Stimulated activated CD4-positive, alpha-beta T cell treated with anti-CD3 and anti-CD28 coated beads, Interleukin-4, amount 100 ng/mL, for 48 hours (primary cell): ENCODE measurements around the gene FAM120C.

Experiments used
- DNase-seq, 2 donors: peaks; one replicate each; pipeline ENCODE4 v3.0.0-alpha.2; 2020; ENCODE audit warnings: low read depth in 2 of 2

FAM120C gene

DNA sequence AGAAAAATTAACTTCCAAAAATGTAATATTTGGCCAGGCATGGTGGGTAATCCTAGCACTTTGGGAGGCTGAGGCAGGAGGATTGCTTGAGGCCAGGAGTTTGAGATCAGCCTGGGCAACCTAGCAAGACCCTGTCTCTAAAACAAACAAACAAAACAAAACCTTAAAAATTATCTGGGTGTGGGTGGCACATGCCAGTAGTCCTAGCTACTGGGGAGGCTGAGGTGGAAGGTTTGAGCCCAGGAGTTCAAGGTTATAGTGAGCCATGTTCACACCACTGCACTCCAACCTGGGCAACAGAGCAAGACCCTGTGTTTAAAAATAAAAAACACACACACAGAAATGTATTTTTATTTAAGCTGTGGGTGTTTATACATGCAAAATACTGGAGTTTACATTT lies 12.0 kb downstream of the FAM120C start:
- no peak for DNase-seq

DNA sequence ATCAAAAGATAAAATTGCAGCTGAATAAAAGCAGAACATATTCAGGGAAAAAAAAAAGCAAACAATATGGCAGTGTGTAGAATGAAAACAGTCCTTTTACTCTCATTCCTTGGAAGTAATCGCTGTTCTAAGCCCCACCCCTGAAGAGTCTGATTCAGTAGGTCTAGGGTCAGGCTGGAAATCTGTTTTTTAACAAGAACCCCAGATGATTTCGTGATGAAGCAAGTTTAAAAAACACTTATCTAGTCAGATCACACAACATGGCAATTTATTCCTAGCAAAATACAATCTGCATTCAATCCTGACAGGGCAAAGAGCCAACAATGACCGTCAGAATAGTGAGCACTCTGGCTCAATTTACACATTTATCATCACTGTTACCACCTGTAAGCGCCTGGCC lies 16.1 kb downstream of the FAM120C start:
- DNase-seq, result no peak

DNA sequence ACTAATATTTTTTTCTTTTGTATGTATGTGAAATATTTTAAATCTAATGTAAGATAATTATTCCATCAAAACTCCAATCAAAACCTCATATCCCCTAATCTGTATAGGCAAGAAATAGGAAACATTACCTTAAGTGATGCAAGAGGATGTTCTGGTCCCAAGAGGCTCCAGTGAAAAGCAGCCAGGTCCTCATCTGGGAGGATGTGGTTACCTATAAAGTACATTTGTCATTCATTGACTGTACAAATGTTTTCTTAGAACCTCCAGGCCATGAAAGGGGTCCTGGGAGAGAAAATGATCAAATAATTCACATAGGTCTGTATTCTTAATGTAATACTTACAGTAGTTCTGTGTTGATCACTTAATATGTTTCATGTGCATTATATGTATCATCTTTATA lies 25.5 kb downstream of the FAM120C start:
- DNase-seq, result no peak

DNA sequence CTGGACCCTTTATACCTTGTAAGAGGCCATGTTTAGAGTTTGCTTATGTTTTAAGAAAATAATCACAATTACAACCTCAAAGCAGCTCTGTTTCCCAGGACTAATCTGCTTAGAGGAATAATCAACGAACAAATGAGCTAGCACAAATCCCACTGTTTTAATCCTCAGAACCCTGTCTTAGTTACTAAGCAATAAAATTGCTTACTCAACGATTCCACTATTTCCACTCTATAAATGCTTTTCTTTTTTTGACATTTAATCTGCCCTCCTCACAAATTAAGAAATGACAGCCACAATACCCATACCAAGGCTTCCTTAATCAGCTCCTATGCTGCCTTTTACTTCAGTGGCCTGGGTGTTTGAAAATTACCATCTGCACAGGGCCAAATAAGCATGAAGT lies 48.8 kb downstream of the FAM120C start:
- DNase-seq, result no peak

DNA sequence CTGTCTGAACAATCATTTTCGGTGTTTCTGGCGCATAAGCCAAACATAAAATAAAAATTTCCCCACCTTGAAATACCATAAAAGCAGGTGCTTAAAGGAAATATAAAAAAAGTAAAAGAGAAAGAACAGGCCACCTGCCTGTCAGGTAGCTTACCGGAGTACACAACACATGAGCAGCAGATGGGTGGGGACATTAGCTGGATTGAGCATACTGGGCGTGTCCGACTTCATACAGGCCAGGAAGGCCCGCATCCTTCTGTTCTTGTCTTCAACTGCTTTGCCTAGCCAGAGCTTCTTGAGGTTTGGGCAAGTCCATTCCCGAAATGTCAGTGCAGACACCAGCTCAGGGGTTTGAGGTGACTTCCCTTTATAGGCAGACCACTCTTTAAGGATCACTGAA lies 66.7 kb downstream of the FAM120C start:
- DNase-seq, result no peak

DNA sequence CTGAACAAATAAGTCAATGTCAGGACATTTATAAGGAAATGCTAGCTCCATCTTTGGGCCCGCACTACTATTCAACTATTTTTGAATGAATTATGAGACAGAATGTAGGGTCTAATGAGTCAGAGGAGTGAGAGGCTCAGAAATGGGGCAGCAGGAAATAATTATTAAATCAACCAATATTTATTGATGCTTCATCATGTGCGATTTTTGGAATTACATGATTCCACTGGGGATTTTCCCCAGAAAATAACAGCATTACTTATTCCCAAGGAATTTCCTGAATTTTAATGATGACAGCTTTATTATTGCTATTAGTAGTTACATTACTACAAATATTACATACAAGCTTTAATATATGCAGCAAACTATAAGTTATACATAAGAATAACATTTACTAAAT lies 89.5 kb downstream of the FAM120C start:
- DNase-seq, result no peak

DNA sequence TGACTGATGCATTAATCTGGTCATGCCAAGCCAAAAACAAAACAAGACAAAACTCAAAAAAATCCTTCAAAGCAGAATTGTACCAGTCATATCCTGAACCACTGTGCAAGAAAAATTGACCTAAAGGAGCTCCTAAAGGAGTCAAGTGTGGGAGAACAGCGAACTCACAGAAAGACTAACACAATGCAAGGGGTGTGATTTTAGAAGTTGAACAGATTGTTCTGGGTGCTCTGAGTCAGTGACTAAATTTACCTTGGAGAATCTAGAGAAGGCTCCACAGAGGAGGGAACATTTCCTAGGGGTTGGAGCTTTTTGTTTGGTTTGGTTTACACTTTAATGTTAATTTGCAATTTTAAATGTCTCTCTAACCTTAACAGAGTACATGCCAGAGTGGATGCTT lies 89.9 kb downstream of the FAM120C start:
- DNase-seq, result no peak

DNA sequence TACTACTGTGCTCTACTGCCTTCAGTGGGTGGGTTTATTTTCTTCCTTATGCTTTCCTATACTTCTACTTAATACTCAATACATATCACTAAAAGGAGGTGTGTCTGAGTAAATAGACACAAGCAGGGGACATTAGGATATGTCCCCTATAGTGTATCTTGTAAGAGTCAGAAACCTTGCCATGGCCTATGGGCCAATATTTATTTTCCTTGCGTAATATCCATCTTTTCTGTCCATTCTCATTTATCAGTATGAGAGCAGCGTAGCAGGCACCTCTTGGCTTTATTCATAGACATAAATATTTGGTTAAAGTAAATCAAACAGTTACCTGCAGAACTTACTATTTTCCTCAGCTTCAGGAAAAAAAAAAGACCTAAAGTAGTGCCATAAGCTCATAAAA lies 92.2 kb downstream of the FAM120C start:
- no peak for DNase-seq

DNA sequence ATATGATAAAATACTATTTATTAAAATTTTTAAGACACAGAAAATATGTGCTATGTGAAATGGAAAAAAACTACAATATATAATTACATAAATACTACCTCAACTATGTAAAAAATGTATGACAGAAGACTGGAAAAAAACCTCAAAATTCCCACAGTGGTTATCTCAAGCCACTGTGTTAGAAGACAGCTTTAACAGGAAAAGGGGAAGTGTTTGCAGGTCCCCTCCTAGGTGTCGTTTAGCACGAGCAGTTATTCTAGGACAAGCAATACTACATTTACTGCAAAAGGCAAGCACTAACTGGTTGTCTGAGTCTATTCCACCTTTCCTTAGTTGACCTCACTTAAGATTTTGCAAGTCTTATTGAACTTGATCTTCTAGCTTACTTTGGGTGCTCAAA lies 93.9 kb downstream of the FAM120C start:
- no peak for DNase-seq

DNA sequence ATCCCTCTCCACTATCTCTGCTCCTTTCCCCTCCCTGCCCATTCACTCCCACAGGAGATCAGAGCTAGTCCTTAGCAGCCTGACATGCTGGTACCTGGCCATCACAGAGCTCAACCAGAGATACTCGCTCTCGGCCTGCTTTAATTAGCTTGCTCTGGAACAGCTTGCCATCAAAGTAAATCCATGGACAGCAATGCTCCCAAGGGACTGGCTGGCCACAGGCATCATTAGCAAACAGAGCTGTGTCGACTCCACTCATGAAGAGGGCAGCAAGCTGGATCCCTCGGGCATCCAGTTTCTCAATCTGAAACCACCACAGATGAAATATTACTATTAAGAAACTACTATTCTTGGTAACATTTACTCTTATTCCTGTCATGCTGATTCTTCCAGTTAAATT lies 95.4 kb downstream of the FAM120C start:
- DNase-seq, result no peak

DNA sequence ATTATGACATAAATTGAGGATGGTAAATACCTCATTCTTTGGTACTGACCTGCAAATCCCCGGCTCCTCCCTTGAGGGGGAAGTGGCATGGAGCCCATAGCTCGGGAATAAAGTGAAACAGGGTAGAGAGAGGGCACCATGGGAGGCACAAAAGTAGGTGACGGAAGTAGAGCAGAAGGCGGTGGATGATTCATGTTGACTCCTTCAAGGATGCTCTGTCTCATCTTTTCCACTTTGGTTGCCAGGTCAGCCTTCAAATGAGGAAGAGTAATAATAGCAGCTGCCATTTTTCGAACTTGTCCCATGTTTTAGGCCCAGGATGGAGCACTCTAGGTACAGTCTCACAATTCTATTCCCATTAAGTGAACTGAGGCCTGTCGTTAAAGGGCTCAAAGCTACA lies 97.4 kb downstream of the FAM120C start:
- DNase-seq, result no peak

DNA sequence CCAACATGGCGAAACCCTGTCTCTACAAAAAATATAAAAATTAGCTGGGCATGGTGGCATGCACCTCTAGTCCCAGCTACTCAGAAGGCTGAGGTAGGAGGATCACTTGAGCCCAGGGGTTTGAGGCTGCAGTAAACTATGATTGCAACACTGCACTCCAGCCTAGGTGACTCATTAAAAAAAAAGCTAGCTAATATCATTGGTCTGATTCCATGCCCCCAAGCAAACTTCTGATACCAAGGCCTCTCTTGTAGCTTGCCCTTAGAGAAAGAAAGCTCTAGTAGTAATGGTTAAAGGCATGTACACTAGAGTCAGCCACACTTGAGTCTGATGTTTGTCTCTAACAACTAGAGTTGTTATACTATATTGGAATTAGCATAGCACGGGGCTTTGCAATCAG lies 106.2 kb downstream of the FAM120C start:
- DNase-seq, result no peak

DNA sequence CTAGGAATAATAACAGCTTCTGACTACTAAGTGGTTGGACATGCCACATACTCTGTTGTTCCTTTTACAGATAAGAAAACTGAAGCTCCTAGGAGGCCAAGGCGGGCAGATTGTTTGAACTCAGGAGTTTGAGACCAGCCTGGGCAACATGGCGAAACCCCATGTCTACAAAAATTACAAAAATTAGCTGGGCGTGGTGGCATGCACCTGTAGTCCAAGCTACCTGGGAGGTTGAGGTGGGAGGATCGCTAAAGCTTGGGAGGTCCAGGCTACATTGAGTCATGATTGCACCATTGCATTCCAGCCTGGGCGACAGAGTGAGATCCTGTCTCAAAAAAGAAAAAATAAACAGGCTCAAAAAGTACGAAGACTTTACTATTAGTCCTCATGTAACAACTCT lies 108.2 kb downstream of the FAM120C start:
- no peak for DNase-seq

DNA sequence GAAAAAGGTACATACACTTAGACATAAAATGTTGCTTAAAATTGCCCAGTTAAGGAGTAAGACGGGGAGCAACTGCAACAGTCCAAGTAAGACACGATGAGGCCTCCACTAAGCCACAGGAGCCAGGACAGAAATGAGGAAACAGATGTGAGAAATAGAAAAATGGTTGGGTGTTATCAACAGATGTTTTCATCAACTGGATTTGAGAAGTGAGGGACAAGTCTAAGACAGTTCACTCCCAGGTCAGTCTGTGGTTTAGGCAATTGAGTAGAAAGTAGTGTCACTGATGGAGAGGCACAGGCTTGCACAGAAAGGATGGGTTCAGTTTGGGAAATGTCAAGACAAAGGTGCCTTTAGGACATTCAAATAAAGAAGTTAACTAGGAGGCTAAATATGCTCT lies 115.3 kb downstream of the FAM120C start:
- DNase-seq, result no peak

DNA sequence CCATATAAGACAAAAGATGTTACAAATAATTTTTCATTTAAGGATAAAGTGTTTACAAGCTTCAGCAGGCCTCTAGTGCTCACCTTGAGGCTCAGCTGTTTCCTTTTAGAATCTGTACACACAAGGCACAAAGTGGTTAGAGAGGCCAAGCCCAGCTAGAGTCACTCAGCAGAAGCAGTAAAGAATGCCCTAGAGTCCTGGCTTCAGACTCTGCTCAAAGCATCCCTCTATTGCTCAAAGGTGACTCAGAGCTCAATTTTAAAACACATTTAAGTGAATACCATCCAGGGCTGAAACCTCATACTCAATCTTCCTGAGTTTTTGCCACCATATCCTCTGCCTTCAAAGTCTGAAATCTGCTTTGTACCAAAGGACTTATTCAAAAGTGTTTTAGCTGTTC lies 116.2 kb downstream of the FAM120C start:
- DNase-seq, result no peak

DNA sequence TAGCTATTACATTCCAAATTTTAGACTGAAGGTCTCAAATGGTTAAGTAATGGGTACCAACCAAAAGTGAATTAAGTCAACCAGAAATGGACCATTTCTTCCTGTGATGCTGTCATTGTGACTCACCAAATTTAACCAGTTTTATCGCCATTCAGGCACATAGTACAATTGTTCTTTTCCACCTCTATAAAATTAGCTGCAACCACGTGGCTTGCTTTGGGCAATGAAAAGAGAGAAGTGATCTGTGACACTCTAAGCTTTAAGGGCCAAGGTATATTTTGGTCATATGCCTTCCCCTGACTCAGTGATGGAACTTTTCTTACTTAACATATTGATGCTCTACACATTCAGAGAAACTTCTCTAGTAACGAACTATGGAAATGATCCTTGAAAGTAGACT lies 118.5 kb downstream of the FAM120C start:
- no peak for DNase-seq

DNA sequence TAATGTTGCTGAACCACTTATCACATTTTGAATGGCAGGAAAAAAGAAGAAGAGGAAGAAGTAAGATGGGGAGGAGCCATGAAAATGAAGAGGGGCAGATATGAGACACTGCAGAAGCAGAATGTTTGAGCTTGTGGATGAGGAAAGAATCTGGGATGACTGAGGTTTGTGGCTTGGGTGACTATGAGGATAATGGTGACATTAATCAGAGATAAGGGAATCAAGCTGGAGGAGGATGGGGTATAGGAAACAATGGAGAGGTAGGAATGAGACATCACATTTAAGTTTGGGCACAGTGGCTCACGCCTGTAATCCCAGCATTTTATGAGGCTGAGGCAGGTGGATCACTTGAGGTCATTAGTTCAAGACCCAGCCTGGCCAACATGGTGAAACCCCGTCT lies 119.7 kb downstream of the FAM120C start:
- no peak for DNase-seq

DNA sequence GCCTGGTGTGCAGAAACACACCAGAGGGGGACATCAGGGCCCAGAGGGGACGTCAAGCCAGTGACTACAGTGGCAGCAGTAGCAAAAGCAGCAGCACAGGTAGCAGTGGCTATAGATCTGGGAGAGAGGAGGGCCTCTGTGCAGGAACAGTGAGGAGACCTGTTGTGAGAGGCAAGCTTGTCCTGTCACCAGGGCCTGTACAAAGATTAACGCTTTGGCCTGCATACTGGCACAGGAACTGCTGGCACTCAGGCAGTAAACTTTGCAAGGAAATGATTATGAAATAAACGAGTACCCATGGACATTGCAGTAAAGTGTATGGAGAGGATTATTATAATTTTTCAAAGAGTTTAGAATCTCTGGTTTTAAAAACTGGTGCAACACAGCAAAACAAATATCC lies 133.3 kb downstream of the FAM120C start:
- DNase-seq, result no peak

DNA sequence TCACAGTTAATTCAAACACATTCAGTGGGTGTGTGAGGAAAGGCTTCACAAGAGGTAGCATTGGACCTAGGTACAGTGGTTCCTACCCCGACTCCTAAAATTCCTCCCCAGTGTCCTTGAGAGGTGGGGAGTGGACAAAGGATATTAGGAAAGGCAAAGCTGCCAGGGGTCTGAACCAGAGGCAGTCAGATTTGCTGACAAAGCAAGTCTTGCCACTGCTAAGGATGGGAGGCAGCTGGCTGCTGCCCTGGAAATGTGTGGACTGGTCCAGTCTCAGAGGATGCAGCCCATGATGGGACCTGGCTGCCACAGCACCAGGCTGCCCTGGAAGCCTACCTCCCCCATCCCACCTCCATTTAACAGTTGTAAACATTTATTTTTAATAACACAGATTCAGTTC lies 134.6 kb downstream of the FAM120C start:
- no peak for DNase-seq

DNA sequence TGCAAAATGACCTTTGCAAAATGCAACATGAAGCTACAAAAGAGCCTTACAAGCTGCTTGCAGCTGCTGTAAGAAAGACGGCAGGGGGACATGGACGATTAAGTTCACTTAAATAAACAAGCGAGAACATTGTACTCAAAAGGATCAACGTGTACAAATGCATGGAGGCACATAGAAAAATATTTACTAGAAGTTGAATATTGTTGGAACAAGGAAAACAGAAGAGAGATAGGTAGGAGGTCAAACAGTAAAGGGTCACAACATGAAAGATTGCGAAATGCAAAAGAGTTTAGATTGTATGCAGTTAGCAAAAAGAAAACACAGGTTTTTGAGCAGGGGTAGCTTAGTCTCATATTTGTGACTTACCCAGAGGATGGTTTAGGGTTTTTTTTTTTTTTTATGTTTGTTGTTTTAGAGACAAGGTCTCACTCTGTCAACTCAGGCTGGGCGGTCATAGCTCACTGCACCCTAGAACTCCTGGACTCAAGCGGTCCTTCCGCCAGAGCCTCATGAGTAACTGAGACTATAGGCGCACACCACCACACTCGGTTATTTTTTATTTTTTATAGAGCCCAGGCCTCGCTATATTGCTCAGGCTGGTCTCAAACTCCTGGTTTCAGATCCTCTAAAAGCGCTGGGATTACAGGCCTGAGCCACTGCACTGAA lies 137.4 kb downstream of the FAM120C start:
- DNase-seq, result no peak

DNA sequence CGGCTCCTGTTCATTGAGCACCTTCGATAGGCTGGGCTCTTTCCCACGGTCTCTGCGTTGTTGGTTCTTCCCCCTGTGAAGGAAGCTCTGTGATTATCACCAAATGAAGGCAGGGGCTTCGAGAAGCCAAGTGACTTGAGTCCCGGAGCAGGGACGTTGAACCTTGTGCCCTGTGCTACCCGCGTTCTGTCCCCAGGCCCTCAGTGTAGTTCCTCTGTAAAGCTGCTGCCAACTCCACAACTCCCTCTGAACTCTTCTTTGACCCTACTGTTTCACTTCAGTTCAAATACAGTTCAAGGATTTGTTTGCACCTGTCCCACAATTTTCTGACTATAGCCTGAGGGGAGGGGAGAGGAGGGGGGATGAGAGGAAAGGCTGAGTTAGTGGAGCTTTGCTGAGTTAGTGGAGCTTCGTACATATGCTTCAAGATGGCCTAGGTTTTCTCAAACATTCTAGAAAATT lies 138.1 kb downstream of the FAM120C start:
- no peak for DNase-seq

DNA sequence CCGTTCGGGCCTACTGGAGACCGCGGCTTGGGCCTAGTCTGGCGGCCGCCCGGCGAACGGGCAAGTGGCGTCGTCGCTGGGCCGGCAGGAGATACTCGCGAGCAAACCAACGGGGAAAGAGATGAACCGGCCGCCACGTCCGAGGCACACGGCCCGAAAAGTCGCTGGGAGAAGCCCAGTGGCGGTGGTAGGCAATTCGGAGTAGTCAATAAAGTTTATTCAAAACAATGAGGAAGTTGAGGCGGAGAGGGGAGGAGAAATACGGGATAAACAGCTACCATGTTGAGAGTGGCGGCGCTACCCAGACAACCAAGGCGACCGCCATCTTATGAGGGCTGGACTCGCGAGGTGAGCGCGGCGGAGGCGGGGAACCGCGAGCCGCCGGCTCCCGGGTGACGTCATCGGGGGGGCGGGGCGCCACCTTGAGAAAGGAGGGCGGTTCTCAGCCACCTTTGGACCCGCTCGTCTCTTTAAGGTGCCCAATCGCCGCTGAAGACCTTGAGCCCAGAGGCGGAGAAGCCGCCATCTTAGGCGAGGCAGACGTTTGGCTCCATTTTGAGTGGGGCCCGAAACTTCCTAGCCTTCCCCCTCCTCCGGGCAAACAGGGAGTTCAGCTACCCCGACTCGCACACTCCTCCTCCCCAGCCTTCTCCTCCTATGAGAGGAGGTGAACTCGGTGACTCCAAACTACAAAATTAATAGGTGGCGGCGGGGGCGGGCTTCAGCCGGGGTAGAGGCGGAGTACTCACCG lies 138.8 kb downstream of the FAM120C start, which contains the start of gene PHF8:
PHF8 (minus strand) TSS at position 348 of the 751 bp plus-strand sequence. CDS start 1,745 bp downstream, outside the sequence.
- DNase-seq, result peak; percentile 87 to 91

DNA sequence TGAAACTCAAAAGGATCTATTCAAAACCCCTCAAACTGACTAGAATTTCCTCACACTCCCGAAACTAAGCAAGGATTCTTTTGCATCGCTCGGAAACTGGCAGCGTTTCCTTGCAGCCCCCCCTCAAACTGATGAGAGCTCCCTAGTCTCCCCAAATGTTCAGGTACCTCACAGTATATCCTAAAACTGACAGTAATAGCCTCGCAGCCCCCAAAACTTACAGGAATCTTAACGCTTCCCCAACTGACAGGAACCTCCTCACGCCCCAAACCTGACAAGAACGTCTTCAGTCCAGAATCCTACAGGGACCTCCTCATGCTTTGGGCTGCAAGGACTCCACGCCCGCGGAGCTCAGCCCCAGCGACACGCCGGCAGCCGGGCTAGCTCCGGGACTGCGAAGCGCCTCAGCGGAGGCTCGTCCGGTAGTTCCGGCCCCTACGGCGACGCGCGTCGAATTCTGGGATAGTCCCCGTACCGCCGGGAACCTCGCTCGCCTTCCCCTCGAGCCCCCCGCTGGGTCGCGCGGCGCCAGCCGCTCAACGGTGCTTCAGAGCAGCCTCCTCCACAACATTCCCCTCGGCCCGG lies 139.4 kb downstream of the FAM120C start:
- peak in 1 of 2 donors; percentile 11 for DNase-seq
